SU-DHL-6 (cell line): ENCODE results near the gene SYDE2.
"Not testable (repeated sequence)": the region's sequence is repeated elsewhere in the genome, so short reads cannot be mapped to it uniquely, and the experiment has no call there.

ENCODE experiments used
- H2AFZ ChIP-seq: fragments of 200-600 bp; sonication (generic); 2 replicates; pipeline ENCODE4 v1.6.1; 2014; ENCODE audit warnings: low read depth, mild to moderate bottlenecking, moderate library complexity, mixed read lengths, antibody characterized with exemption, low read length; ENCODE audit not compliant: severe bottlenecking
- H3F3A ChIP-seq: fragments of 200-600 bp; shearing (Covaris generic); 2 replicates; pipeline ENCODE4 v1.6.0; 2016; ENCODE audit warnings: antibody characterized with exemption, mild to moderate bottlenecking; ENCODE audit not compliant: insufficient read depth
- H3K27ac ChIP-seq: fragments of 200-600 bp; sonication (generic); 2 replicates; pipeline ENCODE4 v1.5.1; 2016; ENCODE audit warnings: low read depth, mild to moderate bottlenecking, low read length, moderate library complexity, mixed read lengths
- H3K27me3 ChIP-seq: fragments of 200-600 bp; sonication (generic), shearing (Covaris generic); 2 replicates; pipeline ENCODE4 v1.6.0; 2014; ENCODE audit warnings: mild to moderate bottlenecking, low read length
- H3K36me3 ChIP-seq: fragments of 200-600 bp; sonication (generic); 2 replicates; pipeline ENCODE4 v1.6.1; 2014; ENCODE audit warnings: mild to moderate bottlenecking, low read length, mixed read lengths
- H3K4me2 ChIP-seq: fragments of 300-600, 200-600 bp; shearing (Covaris generic), sonication (generic); 2 replicates; pipeline ENCODE4 v1.6.0; 2014; ENCODE audit warnings: low read length, low read depth, mild to moderate bottlenecking; ENCODE audit not compliant: poor library complexity, severe bottlenecking
- H3K4me3 ChIP-seq: fragments of 200-600 bp; sonication (generic); 2 replicates; pipeline ENCODE4 v1.5.1; 2014; ENCODE audit warnings: antibody characterized with exemption, low read length, mild to moderate bottlenecking, mixed read lengths; ENCODE audit not compliant: insufficient read depth, poor library complexity, severe bottlenecking
- H3K79me2 ChIP-seq: fragments of 200-600 bp; sonication (generic); 2 replicates; pipeline ENCODE4 v1.6.1; 2014; ENCODE audit warnings: mild to moderate bottlenecking, low read length, moderate library complexity; ENCODE audit not compliant: insufficient read depth
- H3K9ac ChIP-seq: fragments of 200-600 bp; sonication (generic); 2 replicates; pipeline ENCODE4 v1.7.0; 2014; ENCODE audit warnings: mild to moderate bottlenecking, low read length
- H3K9me2 ChIP-seq: fragments of 200-600 bp; sonication (generic); replicated peaks from 2 replicates; pipeline ENCODE4 v1.6.1; 2014; ENCODE audit warnings: low read length; ENCODE audit not compliant: insufficient read depth
- H3K9me3 ChIP-seq: fragments of 200-600 bp; sonication (generic); 2 replicates; pipeline ENCODE4 v1.6.1; 2014; ENCODE audit warnings: low read length, mixed read lengths; ENCODE audit not compliant: insufficient read depth
- H4K20me1 ChIP-seq: fragments of 200-600 bp; sonication (generic); 2 replicates; pipeline ENCODE4 v1.6.1; 2014; ENCODE audit warnings: low read depth, mild to moderate bottlenecking, antibody characterized with exemption, low read length, moderate library complexity, mixed read lengths
- EZH2phosphoT487 ChIP-seq: fragments of 200-600 bp; sonication (generic), shearing (Covaris generic); conservative IDR thresholded peaks from 2 replicates; pipeline ENCODE4 v1.6.1; 2018; ENCODE audit warnings: mild to moderate bottlenecking, antibody characterized with exemption, low read length, moderate library complexity, mixed read lengths
- TF ChIP-seq, protein P1 (sequence below): fragments of 200-600 bp; sonication (generic); IDR thresholded peaks from one replicate; pipeline ENCODE4 v1.5.1; 2017; ENCODE audit warnings: antibody characterized with exemption, mild to moderate bottlenecking, low read length, moderate library complexity; ENCODE audit not compliant: insufficient read depth, poor library complexity, severe bottlenecking

SYDE2 gene

DNA sequence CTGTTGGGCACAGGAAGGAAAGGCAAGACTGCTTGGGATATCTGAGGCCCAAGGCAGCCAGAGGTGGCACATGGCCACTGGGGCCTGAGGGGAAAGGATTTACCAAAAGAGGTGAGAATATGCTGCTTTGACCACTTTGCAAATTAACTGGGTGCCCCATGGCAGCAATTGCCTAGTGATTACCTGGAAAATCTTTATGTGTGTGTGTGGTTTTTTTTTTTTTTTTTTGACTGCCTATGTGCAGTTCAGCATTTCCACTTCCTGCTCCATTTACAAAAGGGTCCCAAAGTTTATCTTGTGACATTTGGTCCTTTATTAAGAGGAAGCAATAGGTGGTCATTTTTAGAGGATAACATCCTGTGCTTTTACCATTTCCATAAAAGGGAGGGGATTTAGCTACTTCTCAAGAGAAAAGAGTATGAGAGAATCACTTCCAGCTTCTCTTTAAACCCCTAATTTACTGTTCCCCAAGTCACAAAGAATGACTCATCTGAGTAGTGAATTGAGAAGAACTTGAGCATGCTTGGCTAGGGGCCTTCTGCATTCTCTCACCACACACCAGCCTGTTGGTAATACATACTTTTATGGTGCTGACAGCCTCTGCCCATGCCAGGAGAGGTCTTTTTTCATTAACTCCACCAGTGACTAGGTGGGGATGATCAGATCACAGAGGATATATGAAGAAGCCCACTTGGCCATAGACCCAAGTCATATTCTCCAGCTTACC is 52.1 kb downstream of the SYDE2 start:
- Histone ChIP-seq H3K9me2 (no peaks in the 10 kb centered on the region), H3K79me2 (no peaks in the 10 kb centered on the region), H3F3A (no peaks in the 10 kb centered on the region), H3K4me2 (no peak overlapping the region), H3K27me3 (no peaks in the 10 kb centered on the region), H2AFZ (no peak overlapping the region), H3K36me3 (no peaks in the 10 kb centered on the region), H3K4me3 (no peak overlapping the region), H3K9me3 (no peaks in the 10 kb centered on the region), H3K27ac (no peak overlapping the region), H3K9ac (no peak overlapping the region), H4K20me1 (no peaks in the 10 kb centered on the region)
- no peak for TF ChIP-seq EZH2phosphoT487
- TF ChIP-seq, protein P1, sequence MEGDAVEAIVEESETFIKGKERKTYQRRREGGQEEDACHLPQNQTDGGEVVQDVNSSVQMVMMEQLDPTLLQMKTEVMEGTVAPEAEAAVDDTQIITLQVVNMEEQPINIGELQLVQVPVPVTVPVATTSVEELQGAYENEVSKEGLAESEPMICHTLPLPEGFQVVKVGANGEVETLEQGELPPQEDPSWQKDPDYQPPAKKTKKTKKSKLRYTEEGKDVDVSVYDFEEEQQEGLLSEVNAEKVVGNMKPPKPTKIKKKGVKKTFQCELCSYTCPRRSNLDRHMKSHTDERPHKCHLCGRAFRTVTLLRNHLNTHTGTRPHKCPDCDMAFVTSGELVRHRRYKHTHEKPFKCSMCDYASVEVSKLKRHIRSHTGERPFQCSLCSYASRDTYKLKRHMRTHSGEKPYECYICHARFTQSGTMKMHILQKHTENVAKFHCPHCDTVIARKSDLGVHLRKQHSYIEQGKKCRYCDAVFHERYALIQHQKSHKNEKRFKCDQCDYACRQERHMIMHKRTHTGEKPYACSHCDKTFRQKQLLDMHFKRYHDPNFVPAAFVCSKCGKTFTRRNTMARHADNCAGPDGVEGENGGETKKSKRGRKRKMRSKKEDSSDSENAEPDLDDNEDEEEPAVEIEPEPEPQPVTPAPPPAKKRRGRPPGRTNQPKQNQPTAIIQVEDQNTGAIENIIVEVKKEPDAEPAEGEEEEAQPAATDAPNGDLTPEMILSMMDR, result no peak

- Histone ChIP-seq H3K36me3 (no peaks in the 10 kb centered on the region), H3K4me3 (no peak overlapping the region), H3F3A (no peaks in the 10 kb centered on the region), H3K9ac (no peak overlapping the region), H4K20me1 (no peaks in the 10 kb centered on the region), H3K9me3 (no peaks in the 10 kb centered on the region), H3K27me3 (no peaks in the 10 kb centered on the region), H3K79me2 (no peaks in the 10 kb centered on the region), H3K27ac (no peak overlapping the region), H2AFZ (no peak overlapping the region), H3K9me2 (no peaks in the 10 kb centered on the region), H3K4me2 (no peak overlapping the region)
- TF ChIP-seq EZH2phosphoT487, result no peak
- TF ChIP-seq, protein P1, result no peak
These were observed 53.9 kb downstream of the SYDE2 start for GRCh38 chr1:85146972-85147359.

DNA sequence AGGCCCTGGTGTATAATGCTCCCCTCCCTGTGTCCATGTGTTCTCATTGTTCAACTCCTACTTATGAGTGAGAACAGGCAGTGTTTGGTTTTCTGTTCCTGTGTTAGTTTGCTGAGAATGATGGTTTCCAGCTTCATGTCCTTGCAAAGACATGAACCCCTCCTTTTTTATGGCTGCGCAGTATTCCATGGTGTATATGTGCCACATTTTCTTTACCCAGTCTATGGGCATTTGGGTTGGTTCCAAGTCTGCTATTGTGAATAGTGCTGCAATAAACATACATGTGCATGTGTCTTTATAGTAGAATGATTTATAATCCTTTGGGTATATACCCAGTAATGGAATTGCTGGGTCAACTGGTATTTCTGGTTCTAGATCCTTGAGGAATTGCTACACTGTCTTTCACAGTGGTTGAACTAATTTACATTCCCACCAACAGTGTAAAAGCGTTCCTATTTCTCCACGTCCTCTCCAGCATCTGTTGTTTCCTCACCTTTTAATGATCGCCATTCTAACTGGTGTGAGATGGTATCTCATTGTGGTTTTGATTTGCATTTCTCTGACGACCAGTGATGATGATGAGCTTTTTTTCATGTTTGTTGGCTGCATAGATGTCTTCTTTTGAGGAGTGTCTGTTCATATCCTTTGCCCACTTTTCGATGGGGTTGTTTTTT is 54.4 kb downstream of the SYDE2 start:
- H4K20me1 ChIP-seq, H3K4me3 ChIP-seq, H3K27ac ChIP-seq, H2AFZ ChIP-seq, H3K4me2 ChIP-seq, H3K9me3 ChIP-seq, H3K9me2 ChIP-seq, H3K36me3 ChIP-seq, H3K27me3 ChIP-seq, H3K9ac ChIP-seq, H3K79me2 ChIP-seq, H3F3A ChIP-seq: not testable (repeated sequence)

DNA sequence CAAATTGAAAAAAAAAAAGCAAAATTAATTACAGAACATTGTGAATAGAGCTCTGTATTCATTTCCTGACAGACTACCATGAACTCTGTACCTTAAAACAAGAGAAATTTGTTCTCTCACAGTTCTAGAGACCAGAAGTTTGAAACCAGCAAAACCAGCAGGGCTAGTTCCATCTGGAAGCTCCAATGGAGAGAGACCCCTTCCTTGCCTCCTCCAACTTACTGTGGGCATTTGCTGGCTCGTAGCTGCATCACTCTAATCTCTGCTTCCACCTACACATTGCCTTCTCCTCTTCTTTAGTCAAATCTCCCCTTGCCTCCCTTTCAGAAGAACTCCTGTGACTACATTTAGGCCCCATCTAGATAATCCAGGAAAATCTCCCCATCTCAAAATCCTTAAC is 56.5 kb downstream of the SYDE2 start:
- Histone ChIP-seq H3K27ac (no peak overlapping the region), H3K4me2 (no peak overlapping the region), H3K9me3 (no peaks in the 10 kb centered on the region), H3K9ac (no peak overlapping the region), H3F3A (no peaks in the 10 kb centered on the region), H3K27me3 (no peaks in the 10 kb centered on the region), H3K79me2 (no peaks in the 10 kb centered on the region), H3K4me3 (no peak overlapping the region), H2AFZ (no peak overlapping the region), H3K9me2 (no peaks in the 10 kb centered on the region), H4K20me1 (no peaks in the 10 kb centered on the region), H3K36me3 (no peaks in the 10 kb centered on the region)
- TF ChIP-seq, protein P1, result no peak
- TF ChIP-seq EZH2phosphoT487, result no peak
